ENCODE measurements around the gene DGKI. TPM values are rescaled to one million over a fixed set of nuclear protein-coding genes. Genes with fewer than 3 reads are reported as not detected.

The DGKI gene
- total RNA-seq, 3 donors from 2014 or later (not counting 1 experiment from before 2014, with no cell fraction given) = 0.53 TPM; not detected in 2

DNA sequence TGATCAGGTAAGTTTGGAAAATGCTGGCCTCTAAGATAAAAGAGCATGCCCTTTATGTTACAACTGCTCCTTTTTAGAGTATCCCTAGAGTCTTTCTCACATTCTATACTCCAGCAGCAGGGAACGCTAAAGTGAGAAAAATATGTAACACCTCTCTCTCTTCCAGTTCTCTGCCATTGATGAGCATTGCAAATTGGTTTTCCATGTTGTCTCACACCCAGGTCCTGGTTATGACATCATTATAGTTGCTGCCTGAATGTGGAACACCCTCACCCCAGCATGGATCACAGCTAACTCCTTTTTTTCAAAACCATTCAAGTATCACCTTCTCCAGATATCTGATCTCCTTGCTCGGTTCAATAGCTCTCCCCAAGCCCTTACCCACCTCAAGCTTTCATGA lies 84.4 kb downstream of the DGKI start:
- no peaks in the 10 kb centered on the region for H3K4me1 ChIP-seq (ENCODE audit: control insufficient read depth, insufficient read depth, low read length)
- no peaks in the 10 kb centered on the region for H3K27me3 ChIP-seq (ENCODE audit: control insufficient read depth, insufficient read depth, low read length)
- Mint-ChIP-seq H3K36me3 (no peaks in the 10 kb centered on the region), H3K9me3 (peaks cover 2 to 7% of the 10 kb centered on the region in 2 donors), H3K27me3 (ENCODE audit: low read depth in 2 of 2) (no peaks in the 10 kb centered on the region), H3K4me3 (no peak overlapping the region), H3K4me1 (no peaks in the 10 kb centered on the region), H3K27ac (no peak overlapping the region)
- no peak overlapping the region for H3K27ac ChIP-seq (ENCODE audit: low read length)
- DNase-seq = no peak
- TF ChIP-seq, protein P1, sequence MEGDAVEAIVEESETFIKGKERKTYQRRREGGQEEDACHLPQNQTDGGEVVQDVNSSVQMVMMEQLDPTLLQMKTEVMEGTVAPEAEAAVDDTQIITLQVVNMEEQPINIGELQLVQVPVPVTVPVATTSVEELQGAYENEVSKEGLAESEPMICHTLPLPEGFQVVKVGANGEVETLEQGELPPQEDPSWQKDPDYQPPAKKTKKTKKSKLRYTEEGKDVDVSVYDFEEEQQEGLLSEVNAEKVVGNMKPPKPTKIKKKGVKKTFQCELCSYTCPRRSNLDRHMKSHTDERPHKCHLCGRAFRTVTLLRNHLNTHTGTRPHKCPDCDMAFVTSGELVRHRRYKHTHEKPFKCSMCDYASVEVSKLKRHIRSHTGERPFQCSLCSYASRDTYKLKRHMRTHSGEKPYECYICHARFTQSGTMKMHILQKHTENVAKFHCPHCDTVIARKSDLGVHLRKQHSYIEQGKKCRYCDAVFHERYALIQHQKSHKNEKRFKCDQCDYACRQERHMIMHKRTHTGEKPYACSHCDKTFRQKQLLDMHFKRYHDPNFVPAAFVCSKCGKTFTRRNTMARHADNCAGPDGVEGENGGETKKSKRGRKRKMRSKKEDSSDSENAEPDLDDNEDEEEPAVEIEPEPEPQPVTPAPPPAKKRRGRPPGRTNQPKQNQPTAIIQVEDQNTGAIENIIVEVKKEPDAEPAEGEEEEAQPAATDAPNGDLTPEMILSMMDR (IDR thresholded peaks at IDR 0.05) = no peak
- H3K4me3 ChIP-seq (ENCODE audit: low read length) = no peak overlapping the region
- intact Hi-C loops (cut with micrococcal nuclease) = no loop called here
- no peak for ATAC-seq
- WGBS (ENCODE audit: insufficient coverage) = 81% methylated on average over 2 of the region's 2 CpGs
- H3K9me3 ChIP-seq (ENCODE audit: control insufficient read depth, insufficient read depth, low read length) = no peaks in the 10 kb centered on the region
- H3K36me3 ChIP-seq (ENCODE audit: control insufficient read depth, insufficient read depth, low read length) = no peaks in the 10 kb centered on the region

GRCh38 chr7:137760111-137760510 lies 86.7 kb downstream of the DGKI start:
- Histone ChIP-seq H3K27ac (ENCODE audit: low read length) (no peak overlapping the region), H3K4me1 (ENCODE audit: control insufficient read depth, insufficient read depth, low read length) (no peaks in the 10 kb centered on the region), H3K9me3 (ENCODE audit: control insufficient read depth, insufficient read depth, low read length) (no peaks in the 10 kb centered on the region), H3K27me3 (ENCODE audit: control insufficient read depth, insufficient read depth, low read length) (no peaks in the 10 kb centered on the region), H3K36me3 (ENCODE audit: control insufficient read depth, insufficient read depth, low read length) (no peaks in the 10 kb centered on the region), H3K4me3 (ENCODE audit: low read length) (no peak overlapping the region)
- intact Hi-C loops (cut with micrococcal nuclease) = no loop called here
- Mint-ChIP-seq H3K27me3 (ENCODE audit: low read depth in 2 of 2) (no peaks in the 10 kb centered on the region), H3K27ac (no peak overlapping the region), H3K36me3 (no peaks in the 10 kb centered on the region), H3K4me3 (no peak overlapping the region), H3K9me3 (peaks cover 2 to 6% of the 10 kb centered on the region in 2 donors), H3K4me1 (no peaks in the 10 kb centered on the region)
- WGBS (ENCODE audit: insufficient coverage) = 86% methylated on average over 6 of the region's 6 CpGs
- DNase-seq = no peak
- no peak for ATAC-seq
- TF ChIP-seq, protein P1 (IDR thresholded peaks at IDR 0.05) = no peak

GRCh38 chr7:137757146-137757925 lies 89.4 kb downstream of the DGKI start:
- intact Hi-C loops (cut with micrococcal nuclease) = no loop called here
- DNase-seq (no peak), ATAC-seq (no peak)
- TF ChIP-seq, protein P1 (IDR thresholded peaks at IDR 0.05) = no peak
- H3K27me3 ChIP-seq (ENCODE audit: control insufficient read depth, insufficient read depth, low read length) = no peaks in the 10 kb centered on the region
- H3K4me3 ChIP-seq (ENCODE audit: low read length) = no peak overlapping the region
- Mint-ChIP-seq H3K4me3 (no peak overlapping the region), H3K36me3 (no peaks in the 10 kb centered on the region), H3K27ac (no peak overlapping the region), H3K27me3 (ENCODE audit: low read depth in 2 of 2) (no peaks in the 10 kb centered on the region), H3K4me1 (no peaks in the 10 kb centered on the region), H3K9me3 (peaks cover 2 to 6% of the 10 kb centered on the region in 2 donors)
- H3K27ac ChIP-seq (ENCODE audit: low read length) = no peak overlapping the region
- H3K9me3 ChIP-seq (ENCODE audit: control insufficient read depth, insufficient read depth, low read length) = no peaks in the 10 kb centered on the region
- no peaks in the 10 kb centered on the region for H3K4me1 ChIP-seq (ENCODE audit: control insufficient read depth, insufficient read depth, low read length)
- WGBS (ENCODE audit: insufficient coverage) = 79% methylated on average over 10 of the region's 10 CpGs
- no peaks in the 10 kb centered on the region for H3K36me3 ChIP-seq (ENCODE audit: control insufficient read depth, insufficient read depth, low read length)

Measured in natural killer cell (primary cell).